GM13977 (cell line): ENCODE results near the gene IKBKG.
A peak's percentile ranks its signal among the peaks of the same experiment; 100 is the strongest.
"Not testable (repeated sequence)": the region's sequence is repeated elsewhere in the genome, so short reads cannot be mapped to it uniquely, and the experiment has no call there.

Experiments
- DNase-seq: peaks from one replicate; pipeline ENCODE4 v3.0.0; 2012; ENCODE audit warnings: low spot score
- in situ Hi-C: fragments of 300-500 bp; cut with MboI; formaldehyde crosslinking; loops from one replicate; pipeline ENCODE4 v1.12.0; 2022; ENCODE audit warnings: low sequenced_read_pairs, low pct_unique_long_range_greater_than_20kb, mixed read lengths, inconsistent platforms; ENCODE audit not compliant: unreplicated experiment
- TF ChIP-seq, protein P1 (sequence below): IDR thresholded peaks from 2 replicates; pipeline ENCODE4 v1.5.1; 2012; ENCODE audit warnings: mild to moderate bottlenecking, control low read depth; ENCODE audit not compliant: insufficient read depth; ENCODE audit errors: extremely low read depth, missing control alignments

Gene IKBKG

DNA sequence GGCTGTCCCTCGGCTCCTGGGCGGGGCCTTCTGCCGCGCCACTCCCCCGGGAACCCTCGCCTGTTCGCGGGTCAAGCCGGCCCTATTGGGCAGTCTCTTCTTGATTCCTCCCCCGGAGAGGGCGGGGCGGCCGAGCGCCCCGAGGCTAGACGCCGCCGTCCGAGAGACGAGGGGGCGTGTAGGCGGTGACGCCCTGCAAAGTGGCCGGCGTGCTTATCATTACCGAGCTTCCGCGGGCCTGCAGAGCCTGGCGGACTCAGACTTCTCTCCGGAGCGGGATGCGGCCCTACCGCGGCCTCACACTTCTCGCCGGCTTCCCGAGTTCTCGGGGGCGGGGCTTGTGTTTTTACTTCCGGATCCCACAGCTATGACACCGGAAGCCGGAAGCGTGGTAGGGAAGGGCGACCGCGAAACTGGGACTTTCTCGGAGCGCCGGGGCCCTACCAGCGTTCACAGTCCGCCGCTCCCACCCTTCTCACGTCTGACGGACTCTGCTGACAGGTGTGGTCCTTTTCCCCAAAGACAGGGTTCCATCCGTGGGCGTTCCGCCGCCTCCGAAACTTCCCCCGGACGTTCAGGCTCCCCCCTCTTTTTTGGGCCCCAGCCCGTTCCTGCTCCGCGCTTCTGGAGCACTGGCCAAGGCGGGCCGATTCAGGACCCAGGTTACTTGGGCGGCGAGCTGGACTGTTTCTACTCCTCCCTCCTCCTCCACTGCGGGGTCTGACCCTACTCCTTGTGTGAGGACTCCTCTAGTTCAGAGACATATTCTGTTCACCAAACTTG lies at the start of gene IKBKG:
IKBKG (plus strand) TSS at position 376 of the 783 bp plus-strand sequence. CDS start 4,383 bp downstream, outside the sequence.
- in situ Hi-C loops = no loop called here
- TF ChIP-seq, protein P1, sequence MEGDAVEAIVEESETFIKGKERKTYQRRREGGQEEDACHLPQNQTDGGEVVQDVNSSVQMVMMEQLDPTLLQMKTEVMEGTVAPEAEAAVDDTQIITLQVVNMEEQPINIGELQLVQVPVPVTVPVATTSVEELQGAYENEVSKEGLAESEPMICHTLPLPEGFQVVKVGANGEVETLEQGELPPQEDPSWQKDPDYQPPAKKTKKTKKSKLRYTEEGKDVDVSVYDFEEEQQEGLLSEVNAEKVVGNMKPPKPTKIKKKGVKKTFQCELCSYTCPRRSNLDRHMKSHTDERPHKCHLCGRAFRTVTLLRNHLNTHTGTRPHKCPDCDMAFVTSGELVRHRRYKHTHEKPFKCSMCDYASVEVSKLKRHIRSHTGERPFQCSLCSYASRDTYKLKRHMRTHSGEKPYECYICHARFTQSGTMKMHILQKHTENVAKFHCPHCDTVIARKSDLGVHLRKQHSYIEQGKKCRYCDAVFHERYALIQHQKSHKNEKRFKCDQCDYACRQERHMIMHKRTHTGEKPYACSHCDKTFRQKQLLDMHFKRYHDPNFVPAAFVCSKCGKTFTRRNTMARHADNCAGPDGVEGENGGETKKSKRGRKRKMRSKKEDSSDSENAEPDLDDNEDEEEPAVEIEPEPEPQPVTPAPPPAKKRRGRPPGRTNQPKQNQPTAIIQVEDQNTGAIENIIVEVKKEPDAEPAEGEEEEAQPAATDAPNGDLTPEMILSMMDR = no peak
- peak; percentile 95 for DNase-seq

- in situ Hi-C loops, DNase-seq: not testable (repeated sequence)
Measured at GRCh38 chrX:154501423-154501822, 46.0 kb upstream of the IKBKG start.

DNA sequence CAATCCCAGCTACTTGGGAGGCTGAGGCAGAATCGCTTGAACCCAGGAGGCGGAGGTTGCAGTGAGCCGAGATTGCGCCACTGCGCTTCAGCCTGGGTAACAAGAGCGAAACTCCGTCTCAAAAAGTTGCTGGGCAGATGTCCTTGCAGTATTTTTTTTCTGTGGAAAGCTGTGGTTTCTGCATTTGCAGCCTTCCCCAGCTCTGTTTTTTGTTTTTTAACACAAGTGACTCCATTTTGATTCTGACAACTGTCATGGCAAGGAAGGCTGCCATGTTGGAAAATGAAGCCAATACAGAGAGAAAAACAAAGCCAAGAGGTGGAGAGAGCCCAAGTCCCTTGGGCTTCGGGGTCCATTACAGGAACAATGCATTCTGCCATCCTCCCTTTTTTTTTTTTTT lies 45.3 kb upstream of the IKBKG start:
- TF ChIP-seq, protein P1 = no peak
- DNase-seq = no peak
- in situ Hi-C loops = no loop called here

GRCh38 chrX:154502989-154503388 lies 44.4 kb upstream of the IKBKG start:
- in situ Hi-C loops = no loop called here
- DNase-seq = no peak
- TF ChIP-seq, protein P1 = no peak

GRCh38 chrX:154505734-154506133 lies 41.7 kb upstream of the IKBKG start:
- TF ChIP-seq, protein P1 = no peak
- in situ Hi-C loops = no loop called here
- DNase-seq = peak; percentile 4

- in situ Hi-C loops = no loop called here
- TF ChIP-seq, protein P1 = no peak
- no peak for DNase-seq
Measured at GRCh38 chrX:154506483-154507332, 40.7 kb upstream of the IKBKG start.
